ENCODE measurements around the gene ZSCAN2.

- no peak for TF ChIP-seq CTCF (IDR thresholded peaks at IDR 0.05; ENCODE audit: low read depth, low read length)
- TF ChIP-seq POLR2A (IDR thresholded peaks at IDR 0.05; ENCODE audit: extremely low read depth, insufficient read length) = no peak
- TF ChIP-seq MYC (IDR thresholded peaks at IDR 0.05; ENCODE audit: low read depth, low read length) = no peak
- TF ChIP-seq, protein P1, sequence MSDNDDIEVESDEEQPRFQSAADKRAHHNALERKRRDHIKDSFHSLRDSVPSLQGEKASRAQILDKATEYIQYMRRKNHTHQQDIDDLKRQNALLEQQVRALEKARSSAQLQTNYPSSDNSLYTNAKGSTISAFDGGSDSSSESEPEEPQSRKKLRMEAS (IDR thresholded peaks at IDR 0.05; ENCODE audit: low read depth, low read length) = no peak
Observed at GRCh38 chr15:84669726-84670125, 68.9 kb downstream of the ZSCAN2 start.
